ENCODE measurements around the gene MRPS25.

Gene MRPS25

GRCh38 chr3:15023719-15024118 is 41.4 kb downstream of the MRPS25 start:
- no peak for DNase-seq (ENCODE audit: low read depth)
- H3K4me3 ChIP-seq (ENCODE audit: low read depth, low read length) = no peak overlapping the region
- in situ Hi-C loops (cut with HindIII; ENCODE audit: low sequenced_read_pairs) = no loop called here

GRCh38 chr3:15023249-15023648 is 41.9 kb downstream of the MRPS25 start:
- in situ Hi-C loops (cut with HindIII; ENCODE audit: low sequenced_read_pairs) = no loop called here
- no peak for DNase-seq (ENCODE audit: low read depth)
- TF ChIP-seq CTCF (IDR thresholded peaks at IDR 0.05; ENCODE audit: low read depth, low read length, missing control alignments) = no peak
- H3K4me3 ChIP-seq (ENCODE audit: low read depth, low read length) = no peak overlapping the region

More at GRCh38 chr3:15023719-15024118, 41.4 kb downstream of the MRPS25 start:
- no peak for TF ChIP-seq CTCF (IDR thresholded peaks at IDR 0.05; ENCODE audit: low read depth, low read length, missing control alignments)

- DNase-seq (ENCODE audit: low read depth) = no peak
- H3K4me3 ChIP-seq (ENCODE audit: low read depth, low read length) = no peak overlapping the region
- in situ Hi-C loops (cut with HindIII; ENCODE audit: low sequenced_read_pairs) = no loop called here
- TF ChIP-seq CTCF (IDR thresholded peaks at IDR 0.05; ENCODE audit: low read depth, low read length, missing control alignments) = no peak
Measured at GRCh38 chr3:15017191-15017590, 47.9 kb downstream of the MRPS25 start.

GRCh38 chr3:15015456-15015855 is 49.7 kb downstream of the MRPS25 start:
- no peak overlapping the region for H3K4me3 ChIP-seq (ENCODE audit: low read depth, low read length)
- TF ChIP-seq CTCF (IDR thresholded peaks at IDR 0.05; ENCODE audit: low read depth, low read length, missing control alignments) = no peak
- DNase-seq (ENCODE audit: low read depth) = no peak
- in situ Hi-C loops (cut with HindIII; ENCODE audit: low sequenced_read_pairs) = no loop called here

- H3K4me3 ChIP-seq (ENCODE audit: low read depth, low read length) = no peak overlapping the region
- in situ Hi-C loops (cut with HindIII; ENCODE audit: low sequenced_read_pairs) = no loop called here
- DNase-seq (ENCODE audit: low read depth) = no peak
- no peak for TF ChIP-seq CTCF (IDR thresholded peaks at IDR 0.05; ENCODE audit: low read depth, low read length, missing control alignments)
Measured at GRCh38 chr3:15014606-15015328, 50.3 kb downstream of the MRPS25 start.

- in situ Hi-C loops (cut with HindIII; ENCODE audit: low sequenced_read_pairs) = no loop called here
- no peak for DNase-seq (ENCODE audit: low read depth)
- no peak for TF ChIP-seq CTCF (IDR thresholded peaks at IDR 0.05; ENCODE audit: low read depth, low read length, missing control alignments)
- H3K4me3 ChIP-seq (ENCODE audit: low read depth, low read length) = no peak overlapping the region
Measured at GRCh38 chr3:15011174-15011573, 53.9 kb downstream of the MRPS25 start.
